Peyer's patch (tissue), 4 donors: Measurements from ENCODE around the gene GPR139.

Experiments used
- CTCF ChIP-seq, 6 experiments: fragments of 450-650 bp in 4 of 6; fragments of 200-600 bp in 2 of 6; sonication (generic) in 1 of 6; IDR thresholded peaks; one replicate each; pipeline ENCODE4 v1.5.1; 2017 to 2019; ENCODE audit warnings: antibody characterized with exemption in 6 of 6, mild to moderate bottlenecking in 3 of 6, moderate library complexity in 1 of 6
- POLR2A ChIP-seq, 2 donors: fragments of 450-650 bp; IDR thresholded peaks; one replicate each; pipeline ENCODE4 v1.5.1; 2017; ENCODE audit warnings: antibody characterized with exemption in 2 of 2, mild to moderate bottlenecking in 2 of 2, moderate library complexity in 2 of 2

- TF ChIP-seq CTCF (IDR thresholded peaks at IDR 0.05) (no peak), POLR2A (IDR thresholded peaks at IDR 0.05) (no peak)
Observed at GRCh38 chr16:19997264-19997663, 76.4 kb downstream of the GPR139 start.
